Prostate gland (tissue), 2 donors: ENCODE results near the gene MORC2. TPM values are rescaled to one million over a fixed set of nuclear protein-coding genes. Genes with fewer than 3 reads are reported as not detected.

ENCODE experiments used
- DNase-seq: peaks from one replicate; pipeline ENCODE4 v3.0.0-alpha.2; 2019; ENCODE audit warnings: low spot score
- H3K27ac ChIP-seq, 2 donors: fragments of 200-600 bp; sonication (generic); 2 replicates each; pipeline ENCODE4 v1.5.1; 2017 to 2019
- H3K27me3 ChIP-seq: fragments of 200-600 bp; sonication (generic); replicated peaks from 2 replicates; pipeline ENCODE4 v1.5.1; 2019; ENCODE audit not compliant: insufficient read depth
- H3K36me3 ChIP-seq, 2 donors: fragments of 200-600 bp; sonication (generic); 1 replicate in 1 of 2; 2 replicates in 1 of 2; pipeline versions ENCODE4 v1.5.1 to v1.8.1; 2017 to 2019
- H3K4me1 ChIP-seq: fragments of 200-600 bp; sonication (generic); replicated peaks from 2 replicates; pipeline ENCODE4 v1.5.1; 2019
- H3K4me3 ChIP-seq, 2 donors: fragments of 200-600 bp; sonication (generic); 2 replicates each; pipeline ENCODE4 v1.5.1; 2017 to 2019
- H3K9me3 ChIP-seq: fragments of 200-600 bp; sonication (generic); 2 replicates; pipeline ENCODE4 v1.5.1; 2017
- POLR2A ChIP-seq: fragments of 450-650 bp; IDR thresholded peaks from one replicate; pipeline ENCODE4 v1.6.1; 2016; ENCODE audit warnings: antibody characterized with exemption, mild to moderate bottlenecking
- POLR2AphosphoS5 ChIP-seq: sonication (generic); formaldehyde crosslinking; IDR thresholded peaks from one replicate; pipeline ENCODE4 v1.6.1; 2017; ENCODE audit warnings: antibody characterized with exemption
- WGBS: methylation state at CpG from one replicate; pipeline ENCODE4 v1.1.5; 2018; 5-methylcytosine and 5-hydroxymethylcytosine counted together
- intact Hi-C: fragments of 100-400 bp; cut with DNase I; formaldehyde crosslinking; loops from one replicate; pipeline ENCODE4 v1.14.2; 2022
- total RNA-seq, 2 donors: library from RNA; depleted of rRNA; stranded (reverse); fragments of >200 nt; gene quantifications; one replicate each; pipeline ENCODE4 v1.1.0, GENCODE V29; 2016
- TF ChIP-seq, protein P1 (sequence below), 4 experiments: fragments of 200-600 bp in 2 of 4; fragments of 450-650 bp in 2 of 4; sonication (generic) in 2 of 4; IDR thresholded peaks; 1 replicate in 3 of 4; 2 replicates in 1 of 4; pipeline ENCODE4 v1.5.1; 2016 to 2019; ENCODE audit warnings: antibody characterized with exemption in 4 of 4, mild to moderate bottlenecking in 2 of 4, moderate library complexity in 2 of 4

Gene MORC2
- total RNA-seq, 2 donors from 2014 or later, result 19.7 to 74.8 TPM

DNA sequence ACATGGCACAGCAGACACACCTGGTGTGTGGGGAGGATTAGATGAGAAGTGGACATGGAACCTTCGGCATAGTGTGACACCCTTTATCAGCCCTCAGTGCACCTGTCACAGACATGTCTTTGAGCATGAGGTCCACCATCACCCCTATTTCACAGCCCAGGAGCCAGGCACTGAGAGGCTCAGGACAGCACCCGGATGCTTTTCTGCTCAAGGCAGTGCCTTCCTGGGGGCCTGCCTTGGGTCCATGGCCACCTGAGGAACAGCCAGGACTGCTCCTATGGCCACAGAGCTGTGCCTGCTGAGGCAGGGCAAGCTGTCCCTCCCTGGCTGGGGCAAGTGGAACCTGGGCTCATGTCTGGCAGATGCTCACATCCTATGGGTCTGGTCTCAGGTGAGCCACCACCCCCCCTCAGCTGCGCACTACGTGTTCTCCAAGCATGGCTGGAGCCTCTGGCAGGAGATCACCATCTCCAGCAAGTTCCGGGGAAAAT is 75.8 kb downstream of the MORC2 start:
- Histone ChIP-seq H3K27me3 (no peaks in the 10 kb centered on the region), H3K4me1 (no peaks in the 10 kb centered on the region), H3K36me3 (no peaks in the 10 kb centered on the region), H3K27ac (no peak overlapping the region), H3K9me3 (no peaks in the 10 kb centered on the region), H3K4me3 (no peak overlapping the region)
- TF ChIP-seq POLR2A (no peak), POLR2AphosphoS5 (no peak)
- TF ChIP-seq, protein P1, sequence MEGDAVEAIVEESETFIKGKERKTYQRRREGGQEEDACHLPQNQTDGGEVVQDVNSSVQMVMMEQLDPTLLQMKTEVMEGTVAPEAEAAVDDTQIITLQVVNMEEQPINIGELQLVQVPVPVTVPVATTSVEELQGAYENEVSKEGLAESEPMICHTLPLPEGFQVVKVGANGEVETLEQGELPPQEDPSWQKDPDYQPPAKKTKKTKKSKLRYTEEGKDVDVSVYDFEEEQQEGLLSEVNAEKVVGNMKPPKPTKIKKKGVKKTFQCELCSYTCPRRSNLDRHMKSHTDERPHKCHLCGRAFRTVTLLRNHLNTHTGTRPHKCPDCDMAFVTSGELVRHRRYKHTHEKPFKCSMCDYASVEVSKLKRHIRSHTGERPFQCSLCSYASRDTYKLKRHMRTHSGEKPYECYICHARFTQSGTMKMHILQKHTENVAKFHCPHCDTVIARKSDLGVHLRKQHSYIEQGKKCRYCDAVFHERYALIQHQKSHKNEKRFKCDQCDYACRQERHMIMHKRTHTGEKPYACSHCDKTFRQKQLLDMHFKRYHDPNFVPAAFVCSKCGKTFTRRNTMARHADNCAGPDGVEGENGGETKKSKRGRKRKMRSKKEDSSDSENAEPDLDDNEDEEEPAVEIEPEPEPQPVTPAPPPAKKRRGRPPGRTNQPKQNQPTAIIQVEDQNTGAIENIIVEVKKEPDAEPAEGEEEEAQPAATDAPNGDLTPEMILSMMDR (IDR thresholded peaks at IDR 0.05), result no peak
- no peak for DNase-seq
- WGBS, result 95% methylated on average over 5 of the region's 5 CpGs
- intact Hi-C loops, result no loop called here

DNA sequence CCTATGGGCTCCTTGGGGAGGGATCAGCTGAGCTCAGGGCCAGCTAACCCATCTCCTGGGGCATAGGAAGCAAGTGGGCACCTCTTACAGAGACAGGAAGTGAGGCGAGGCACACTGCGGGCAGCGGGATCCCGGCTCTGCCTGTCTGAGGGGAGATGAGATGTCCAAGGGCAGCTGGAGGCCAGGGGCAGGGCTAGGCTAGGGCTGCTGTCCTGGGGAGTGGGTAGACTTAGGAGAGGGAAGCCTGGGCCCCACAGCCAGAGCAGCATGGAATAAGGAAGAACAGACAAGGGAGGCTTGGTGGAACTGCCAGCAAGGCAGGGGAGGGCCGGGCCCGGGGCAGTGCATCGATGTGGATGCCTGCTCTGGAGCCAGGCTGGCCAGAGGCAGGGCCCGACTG is 76.3 kb downstream of the MORC2 start:
- WGBS, result 94% methylated on average over 8 of the region's 8 CpGs
- no peak for TF ChIP-seq POLR2AphosphoS5
- TF ChIP-seq POLR2A, result no peak
- TF ChIP-seq, protein P1 (IDR thresholded peaks at IDR 0.05), result no peak
- Histone ChIP-seq H3K27ac (no peak overlapping the region), H3K4me1 (no peaks in the 10 kb centered on the region), H3K9me3 (no peaks in the 10 kb centered on the region), H3K4me3 (no peak overlapping the region), H3K36me3 (no peaks in the 10 kb centered on the region), H3K27me3 (no peaks in the 10 kb centered on the region)
- no peak for DNase-seq
- intact Hi-C loops, result no loop called here

DNA sequence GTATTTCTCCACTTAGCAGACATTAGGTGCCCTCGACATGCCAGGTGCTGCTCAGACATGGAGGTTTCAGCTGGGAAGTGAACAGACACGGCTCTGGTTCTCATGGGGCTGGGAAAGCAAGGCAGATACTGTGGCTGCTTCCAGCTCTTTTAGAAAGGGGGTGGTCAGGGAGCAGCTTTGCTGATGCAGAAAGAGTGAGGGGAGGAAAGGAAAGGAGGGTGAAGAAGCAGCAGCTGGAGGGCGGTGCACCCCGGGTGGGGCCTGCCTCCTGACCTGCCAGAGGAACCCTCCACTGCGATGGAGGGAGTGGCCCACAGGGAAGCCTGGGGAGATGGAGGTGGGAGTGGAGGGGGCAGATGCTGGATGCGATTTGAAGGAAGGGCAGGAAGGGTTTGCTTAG is 76.8 kb downstream of the MORC2 start:
- DNase-seq, result no peak

DNA sequence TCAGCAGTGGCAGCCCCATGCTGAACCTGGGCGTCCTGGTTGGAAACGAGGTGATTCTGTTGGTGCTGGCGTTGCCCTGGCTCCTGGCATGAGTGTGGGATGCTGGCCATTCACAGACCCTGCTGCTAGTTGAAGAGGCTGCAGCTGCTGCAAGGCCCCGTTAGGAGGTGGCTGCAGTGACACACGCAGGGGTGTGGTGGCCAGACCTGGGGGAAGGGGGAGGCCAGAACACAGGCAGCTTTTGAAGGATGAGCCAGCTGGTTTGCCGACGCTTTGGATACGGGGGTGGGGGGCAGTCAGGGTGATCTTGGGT is 77.2 kb downstream of the MORC2 start:
- Histone ChIP-seq H3K4me3 (no peak overlapping the region), H3K9me3 (no peaks in the 10 kb centered on the region), H3K27ac (no peak overlapping the region), H3K4me1 (no peaks in the 10 kb centered on the region), H3K27me3 (no peaks in the 10 kb centered on the region), H3K36me3 (no peaks in the 10 kb centered on the region)
- no peak for DNase-seq
- intact Hi-C loops, result no loop called here
- 89% methylated on average over 8 of the region's 8 CpGs for WGBS
- TF ChIP-seq, protein P1 (IDR thresholded peaks at IDR 0.05), result no peak
- no peak for TF ChIP-seq POLR2AphosphoS5
- no peak for TF ChIP-seq POLR2A

More for the DNA sequence above, 76.8 kb downstream of the MORC2 start:
- no peaks in the 10 kb centered on the region for H3K27me3 ChIP-seq
- no peak overlapping the region for H3K4me3 ChIP-seq
- no peak overlapping the region for H3K27ac ChIP-seq
- H3K36me3 ChIP-seq, result no peaks in the 10 kb centered on the region
- no peaks in the 10 kb centered on the region for H3K4me1 ChIP-seq
- WGBS, result 90% methylated on average over 6 of the region's 6 CpGs
- no peaks in the 10 kb centered on the region for H3K9me3 ChIP-seq
- no peak for TF ChIP-seq POLR2AphosphoS5
- intact Hi-C loops, result no loop called here

DNA sequence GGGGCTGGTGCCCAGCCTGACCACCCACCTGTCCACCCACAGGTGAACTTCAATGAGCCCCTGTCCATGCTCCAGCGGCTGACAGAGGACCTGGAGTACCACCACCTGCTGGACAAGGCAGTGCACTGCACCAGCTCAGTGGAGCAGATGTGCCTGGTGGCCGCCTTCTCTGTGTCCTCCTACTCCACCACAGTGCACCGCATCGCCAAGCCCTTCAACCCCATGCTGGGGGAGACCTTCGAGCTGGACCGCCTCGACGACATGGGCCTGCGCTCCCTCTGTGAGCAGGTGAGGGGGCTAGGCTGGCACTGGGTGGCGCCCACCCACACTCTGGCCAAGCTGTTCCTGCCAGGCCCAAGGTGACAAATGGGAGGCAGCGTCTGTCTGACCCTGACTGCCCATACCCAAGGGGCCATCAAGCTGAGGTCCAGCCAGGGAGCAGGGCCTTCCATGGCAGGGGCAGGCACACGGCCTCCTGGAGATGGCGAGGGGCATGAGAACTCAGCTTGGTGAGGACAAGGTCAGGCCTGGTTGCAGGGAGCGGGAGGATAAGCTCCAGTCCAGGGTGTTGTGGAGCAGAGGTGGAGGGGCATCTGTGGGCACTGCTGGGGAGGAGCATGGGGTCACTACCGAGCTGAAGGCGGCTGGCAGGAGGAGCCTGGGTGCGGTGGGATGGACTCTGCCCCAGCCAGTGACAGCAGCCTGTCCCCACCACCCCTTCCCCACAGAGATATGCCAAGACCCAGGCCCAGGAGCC is 77.7 kb downstream of the MORC2 start:
- H3K9me3 ChIP-seq, result no peaks in the 10 kb centered on the region
- no peaks in the 10 kb centered on the region for H3K36me3 ChIP-seq
- H3K27ac ChIP-seq, result no peak overlapping the region
- 78% methylated on average over 17 of the region's 17 CpGs for WGBS
- H3K4me3 ChIP-seq, result no peak overlapping the region
- H3K4me1 ChIP-seq, result no peaks in the 10 kb centered on the region
- DNase-seq, result no peak
- no peaks in the 10 kb centered on the region for H3K27me3 ChIP-seq
- intact Hi-C loops, result no loop called here
- TF ChIP-seq POLR2A, result no peak
- TF ChIP-seq, protein P1 (IDR thresholded peaks at IDR 0.05), result peak; percentile 13 to 75 (median 52)
- TF ChIP-seq POLR2AphosphoS5, result no peak
